A549 (cell line): Measurements from ENCODE around the gene ST8SIA2. TPM values are rescaled to one million over a fixed set of nuclear protein-coding genes. Genes with fewer than 3 reads are reported as not detected.

ENCODE experiments used
- ATAC-seq, 2 experiments: fragments of 200-7000 bp in 1 of 2; fragments of >200 bp in 1 of 2; cut with Nextera tagmentation in 1 of 2; cut with Tn5 transposase in 1 of 2; 3 replicates each; pipeline versions ENCODE4 v1.8.0 to v1.9.1; 2018 to 2020; ENCODE audit warnings: mild to moderate bottlenecking in 1 of 2, moderate library complexity in 1 of 2
- CTCF ChIA-PET: fragments of 300-600 bp; sonication (Branson Sonifier 250); formaldehyde crosslinking; extraction: SDS; loops from one replicate; lab custom pipeline; 2021; ENCODE audit warnings: antibody characterized with exemption, inconsistent platforms; lab: Yijun Ruan, JAX
- POLR2A ChIA-PET: fragments of 350-600 bp; formaldehyde crosslinking; extraction: SDS; loops from one replicate; lab custom pipeline; 2021; ENCODE audit warnings: antibody characterized with exemption, inconsistent platforms; lab: Yijun Ruan, JAX
- DNase-seq, 2 experiments: peaks; one replicate each; pipeline versions ENCODE4 v3.0.0 to v3.0.0-alpha.2; 2011 to 2016; ENCODE audit warnings: low read depth in 1 of 2, low spot score in 1 of 2
- FAIRE-seq: peaks from 2 replicates; lab custom pipeline; 2011; peaks lifted over from hg19 to GRCh38; lab: Jason Lieb, UNC
- H3K27ac ChIP-seq, 2 experiments: fragments of >200 bp; sonication (Bioruptor Twin); formaldehyde crosslinking; 3 replicates each; pipeline ENCODE4 v1.5.1; 2016 to 2017
- H3K4me1 ChIP-seq: fragments of >200 bp; sonication (Bioruptor Twin); formaldehyde crosslinking; 3 replicates; pipeline ENCODE4 v1.6.1; 2016
- H3K4me2 ChIP-seq: fragments of >200 bp; sonication (Bioruptor Twin); formaldehyde crosslinking; 3 replicates; pipeline ENCODE4 v1.6.1; 2016
- H3K4me3 ChIP-seq: fragments of >200 bp; sonication (Bioruptor Twin); formaldehyde crosslinking; 3 replicates; pipeline ENCODE4 v1.5.1; 2016
- H3K9me3 ChIP-seq: fragments of >200 bp; sonication (Bioruptor Twin); formaldehyde crosslinking; 3 replicates; pipeline ENCODE4 v1.6.1; 2016
- CBX2 ChIP-seq: fragments of 200-600 bp; sonication (generic); IDR thresholded peaks from 2 replicates; pipeline ENCODE4 v1.6.1; 2016; ENCODE audit warnings: low read depth, mild to moderate bottlenecking, borderline replicate concordance
- CEBPB ChIP-seq, 2 experiments: fragments of >200 bp in 1 of 2; sonication (Bioruptor Twin) in 1 of 2; formaldehyde crosslinking in 1 of 2; IDR thresholded peaks; 2 replicates each; pipeline ENCODE4 v1.6.1; 2012 to 2016
- CTCF ChIP-seq: fragments of >200 bp; sonication (Bioruptor Twin); formaldehyde crosslinking; IDR thresholded peaks from 3 replicates; pipeline ENCODE4 v1.5.1; 2016
- EHF ChIP-seq: fragments of 250-450 bp; sonication (Bioruptor Pico); IDR thresholded peaks from 2 replicates; pipeline ENCODE4 v1.5.0; 2020; ENCODE audit warnings: mild to moderate bottlenecking
- EHMT2 ChIP-seq: fragments of 200-600 bp; sonication (generic); IDR thresholded peaks from 2 replicates; pipeline ENCODE4 v1.6.1; 2016; ENCODE audit warnings: antibody characterized with exemption, low read depth, mild to moderate bottlenecking, moderate library complexity
- EP300 ChIP-seq, 2 experiments: fragments of >200 bp; sonication (Bioruptor Twin); formaldehyde crosslinking; IDR thresholded peaks; 2 replicates in 1 of 2; 3 replicates in 1 of 2; pipeline ENCODE4 v1.6.1; 2016 to 2017
- ESRRA ChIP-seq: fragments of 150-350 bp; IDR thresholded peaks from 2 replicates; pipeline ENCODE4 v1.6.1; 2014; ENCODE audit warnings: mild to moderate bottlenecking, low read length, borderline replicate concordance
- FOXS1 ChIP-seq: fragments of 250-450 bp; sonication (Bioruptor Pico); IDR thresholded peaks from 2 replicates; pipeline ENCODE4 v1.5.0; 2020; ENCODE audit warnings: mild to moderate bottlenecking, moderate library complexity
- GATA3 ChIP-seq: IDR thresholded peaks from 2 replicates; pipeline ENCODE4 v1.6.1; 2012; ENCODE audit warnings: borderline replicate concordance
- HMGXB4 ChIP-seq: fragments of 250-450 bp; sonication (Bioruptor Pico); IDR thresholded peaks from 2 replicates; pipeline ENCODE4 v1.5.0; 2021; ENCODE audit warnings: mild to moderate bottlenecking, moderate library complexity, borderline replicate concordance
- HOXB5 ChIP-seq: fragments of 250-450 bp; sonication (Bioruptor Pico); IDR thresholded peaks from 2 replicates; pipeline ENCODE4 v1.5.0; 2020; ENCODE audit warnings: mild to moderate bottlenecking, moderate library complexity
- MAFK ChIP-seq: fragments of 450-650 bp; IDR thresholded peaks from 2 replicates; pipeline ENCODE4 v1.6.1; 2014; ENCODE audit not compliant: partially characterized antibody
- MAX ChIP-seq: IDR thresholded peaks from 2 replicates; pipeline ENCODE4 v1.6.1; 2012
- MYC ChIP-seq: IDR thresholded peaks from 2 replicates; pipeline ENCODE4 v1.6.1; 2012; ENCODE audit warnings: mild to moderate bottlenecking, inconsistent platforms, low read length, improper control_type of control experiment, borderline replicate concordance
- NR3C1 ChIP-seq: fragments of >200 bp; sonication (Bioruptor Twin); formaldehyde crosslinking; IDR thresholded peaks from 3 replicates; pipeline ENCODE4 v1.6.1; 2017
- RAD21 ChIP-seq, 2 experiments: fragments of >200 bp in 1 of 2; sonication (Bioruptor Twin) in 1 of 2; formaldehyde crosslinking in 1 of 2; IDR thresholded peaks in 1 of 2; conservative IDR thresholded peaks in 1 of 2; 2 replicates in 1 of 2; 3 replicates in 1 of 2; pipeline ENCODE4 v1.6.1; 2012 to 2018; ENCODE audit warnings: inconsistent platforms in 1 of 2
- RARB ChIP-seq: fragments of 250-450 bp; sonication (Bioruptor Pico); IDR thresholded peaks from 2 replicates; pipeline ENCODE4 v1.8.0; 2021; ENCODE audit warnings: mild to moderate bottlenecking, moderate library complexity
- TFCP2L1 ChIP-seq: fragments of 250-450 bp; sonication (Bioruptor Pico); IDR thresholded peaks from 2 replicates; pipeline ENCODE4 v1.5.0; 2021; ENCODE audit warnings: mild to moderate bottlenecking
- ZC3H11A ChIP-seq: fragments of 450-650 bp; IDR thresholded peaks from 2 replicates; pipeline ENCODE4 v1.6.1; 2014; ENCODE audit warnings: antibody characterized with exemption, mild to moderate bottlenecking
- ZNF302 ChIP-seq: fragments of 250-450 bp; sonication (Bioruptor Pico); IDR thresholded peaks from 2 replicates; pipeline ENCODE4 v1.9.0; 2021; ENCODE audit warnings: inconsistent platforms, mild to moderate bottlenecking, moderate library complexity
- ZSCAN20 ChIP-seq: fragments of 250-450 bp; sonication (Bioruptor Pico); IDR thresholded peaks from 2 replicates; pipeline ENCODE4 v1.8.0; 2022; ENCODE audit warnings: mild to moderate bottlenecking, moderate library complexity
- WGBS: methylation state at CpG from one replicate; pipeline ENCODE4 v1.1.6; 2017; ENCODE audit errors: missing lambda C conversion rate; 5-methylcytosine and 5-hydroxymethylcytosine counted together
- polyA plus RNA-seq, 4 experiments: library from polyadenylated mRNA; depleted of rRNA in 3 of 4; stranded (reverse); fragments of >200 nt; fragmentation: RNase III in 1 of 4; extraction: RNeasy Plus Mini Kit Qiagen cat#74134 plus additional on column Dnase treatment in 1 of 4; gene quantifications; 2 replicates in 3 of 4; 3 replicates in 1 of 4; pipeline ENCODE4 v1.2.3, GENCODE V29; 2011 to 2017
- TF ChIP-seq, protein P1 (sequence below): fragments of >200 bp; sonication (Bioruptor Twin); formaldehyde crosslinking; IDR thresholded peaks from 3 replicates; pipeline ENCODE4 v1.6.1; 2016
- TF ChIP-seq, protein P2 (sequence below): fragments of 450-650 bp; IDR thresholded peaks from 2 replicates; pipeline ENCODE4 v1.6.1; 2014; ENCODE audit warnings: antibody characterized with exemption

ST8SIA2 gene
- polyA plus RNA-seq, 2 of the 4 experiments (the other 2 are of a cell fraction): 0.22 to 0.41 TPM

DNA sequence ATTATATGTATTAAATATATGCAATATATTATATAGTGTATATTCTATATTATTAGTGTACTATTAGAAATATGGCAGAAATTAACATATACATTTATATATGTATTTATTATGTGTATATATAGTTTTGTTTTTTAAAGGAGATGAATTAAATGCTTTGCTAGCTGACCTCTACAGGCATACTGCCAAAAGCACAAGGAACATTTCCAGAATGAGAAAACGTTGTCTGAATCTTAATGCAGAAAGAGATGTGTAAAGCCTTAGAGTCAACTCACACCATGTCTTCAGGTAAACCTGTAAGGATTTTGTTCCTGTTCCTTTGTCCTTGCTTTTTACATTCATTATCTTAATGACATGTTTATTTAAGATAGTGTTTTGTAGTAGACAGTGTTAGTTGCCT is 111.9 kb downstream of the ST8SIA2 start:
- FAIRE-seq: peak; percentile 59
- no peak overlapping the region for H3K4me3 ChIP-seq
- no peak overlapping the region for H3K27ac ChIP-seq
- no peak overlapping the region for H3K4me2 ChIP-seq
- no peaks in the 10 kb centered on the region for H3K4me1 ChIP-seq
- ChIA-PET CTCF (no interaction called here), POLR2A (no interaction called here)
- TF ChIP-seq FOXS1 (CRISPR knock-in tag) (no peak), TFCP2L1 (no peak), EHF (CRISPR knock-in tag) (no peak), CBX2 (no peak), CTCF (no peak), EP300 (IDR thresholded peaks at IDR 0.05) (no peak), EHMT2 (no peak), HOXB5 (CRISPR knock-in tag) (no peak), GATA3 (no peak), MYC (no peak), RAD21 (conservative IDR thresholded peaks at IDR 0.05 in 1 of 2, IDR thresholded peaks at IDR 0.05 in 1 of 2) (no peak), RARB (CRISPR knock-in tag) (no peak)
- whole genome bisulfite sequencing: 2% methylated on average over 1 of the region's 1 CpG
- no peak for ATAC-seq
- H3K9me3 ChIP-seq: peaks cover 14% of the 10 kb centered on the region; the same call in 2 of the 3 replicates
- no peak for DNase-seq

GRCh38 chr15:92506506-92506905 is 112.8 kb downstream of the ST8SIA2 start:
- Histone ChIP-seq H3K4me3 (no peak overlapping the region), H3K4me1 (no peaks in the 10 kb centered on the region), H3K4me2 (no peak overlapping the region), H3K9me3 (peaks cover 14% of the 10 kb centered on the region; the same call in 2 of the 3 replicates), H3K27ac (no peak overlapping the region)
- FAIRE-seq (peak; percentile 81), DNase-seq (no peak), ATAC-seq (no peak)
- TF ChIP-seq MAX (no peak), MAFK (no peak), FOXS1 (CRISPR knock-in tag) (no peak), RARB (CRISPR knock-in tag) (no peak), TFCP2L1 (no peak), ZNF302 (CRISPR knock-in tag) (no peak), CEBPB (IDR thresholded peaks at IDR 0.05) (no peak), ZC3H11A (no peak), RAD21 (conservative IDR thresholded peaks at IDR 0.05 in 1 of 2, IDR thresholded peaks at IDR 0.05 in 1 of 2) (no peak), ESRRA (no peak), NR3C1 (no peak), ZSCAN20 (CRISPR knock-in tag) (no peak), HMGXB4 (CRISPR knock-in tag) (no peak)
- TF ChIP-seq, protein P1, sequence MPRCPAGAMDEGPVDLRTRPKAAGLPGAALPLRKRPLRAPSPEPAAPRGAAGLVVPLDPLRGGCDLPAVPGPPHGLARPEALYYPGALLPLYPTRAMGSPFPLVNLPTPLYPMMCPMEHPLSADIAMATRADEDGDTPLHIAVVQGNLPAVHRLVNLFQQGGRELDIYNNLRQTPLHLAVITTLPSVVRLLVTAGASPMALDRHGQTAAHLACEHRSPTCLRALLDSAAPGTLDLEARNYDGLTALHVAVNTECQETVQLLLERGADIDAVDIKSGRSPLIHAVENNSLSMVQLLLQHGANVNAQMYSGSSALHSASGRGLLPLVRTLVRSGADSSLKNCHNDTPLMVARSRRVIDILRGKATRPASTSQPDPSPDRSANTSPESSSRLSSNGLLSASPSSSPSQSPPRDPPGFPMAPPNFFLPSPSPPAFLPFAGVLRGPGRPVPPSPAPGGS: no peak
- TF ChIP-seq, protein P2, sequence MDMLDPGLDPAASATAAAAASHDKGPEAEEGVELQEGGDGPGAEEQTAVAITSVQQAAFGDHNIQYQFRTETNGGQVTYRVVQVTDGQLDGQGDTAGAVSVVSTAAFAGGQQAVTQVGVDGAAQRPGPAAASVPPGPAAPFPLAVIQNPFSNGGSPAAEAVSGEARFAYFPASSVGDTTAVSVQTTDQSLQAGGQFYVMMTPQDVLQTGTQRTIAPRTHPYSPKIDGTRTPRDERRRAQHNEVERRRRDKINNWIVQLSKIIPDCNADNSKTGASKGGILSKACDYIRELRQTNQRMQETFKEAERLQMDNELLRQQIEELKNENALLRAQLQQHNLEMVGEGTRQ: no peak
- 12% methylated on average over 4 of the region's 4 CpGs for WGBS
- ChIA-PET POLR2A (no interaction called here), CTCF (no interaction called here)
